Keratinocyte (primary cell): ENCODE data around the gene TTC28.

Source experiments
- CTCF ChIP-seq, 3 experiments: IDR thresholded peaks in 1 of 3; conservative IDR thresholded peaks in 1 of 3; optimal IDR thresholded peaks in 1 of 3; 2 replicates in 2 of 3; 3 replicates in 1 of 3; pipeline versions ENCODE3 to v1.5.1; 2011; ENCODE audit warnings: low read length in 3 of 3, mild to moderate bottlenecking in 3 of 3, moderate library complexity in 2 of 3, control low read depth in 1 of 3, inconsistent platforms in 1 of 3; ENCODE audit not compliant: insufficient read depth in 2 of 3; ENCODE audit errors: extremely low read depth in 1 of 3
- EZH2 ChIP-seq: IDR thresholded peaks from one replicate; pipeline ENCODE4 v1.6.1; 2012; ENCODE audit warnings: inconsistent platforms, mild to moderate bottlenecking, low read length, moderate library complexity

GRCh38 chr22:28365371-28365770 lies 314.3 kb downstream of the TTC28 start:
- no peak for TF ChIP-seq EZH2
- no peak for TF ChIP-seq CTCF (optimal IDR thresholded peaks at IDR 0.05 in 1 of 3, IDR thresholded peaks at IDR 0.05 in 1 of 3, conservative IDR thresholded peaks at IDR 0.05 in 1 of 3; ENCODE audit: extremely low read depth in 1 of 3, insufficient read depth in 2 of 3, low read length in 3 of 3)
